Activated T-cell treated with anti-CD3 and anti-CD28 coated beads, Interleukin-2, amount 50 U/mL, for 48 hours (primary cell): ENCODE data around the gene CSN3.
"Not testable (repeated sequence)": the region's sequence is repeated elsewhere in the genome, so short reads cannot be mapped to it uniquely, and the experiment has no call there.

Source experiments
- DNase-seq, 2 experiments: peaks; one replicate each; pipeline ENCODE4 v3.0.0-alpha.2; 2020

Gene CSN3

DNA sequence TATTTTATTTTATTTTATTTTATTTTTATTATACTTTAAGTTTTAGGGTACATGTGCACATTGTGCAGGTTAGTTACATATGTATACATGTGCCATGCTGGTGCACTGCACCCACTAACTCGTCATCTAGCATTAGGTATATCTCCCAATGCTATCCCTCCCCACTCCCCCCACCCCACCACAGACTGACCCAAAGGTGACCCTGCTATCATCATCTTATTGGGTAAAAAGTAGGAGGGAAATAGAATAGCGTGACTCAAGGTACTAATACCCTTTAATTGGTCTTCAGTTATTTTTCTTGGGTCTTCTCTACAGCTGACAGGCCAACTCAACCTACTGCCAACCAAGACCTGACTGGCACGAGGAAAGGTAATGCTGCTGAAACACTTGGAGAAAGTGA is at the start of gene CSN3:
Gene CSN3 (plus strand): TSS at position 301 of the 400 bp plus-strand sequence. CDS start 2,223 bp downstream, outside the sequence.
- not testable (repeated sequence) for DNase-seq

GRCh38 chr4:70192895-70193294 is 49.5 kb upstream of the CSN3 start:
- no peak for DNase-seq

DNA sequence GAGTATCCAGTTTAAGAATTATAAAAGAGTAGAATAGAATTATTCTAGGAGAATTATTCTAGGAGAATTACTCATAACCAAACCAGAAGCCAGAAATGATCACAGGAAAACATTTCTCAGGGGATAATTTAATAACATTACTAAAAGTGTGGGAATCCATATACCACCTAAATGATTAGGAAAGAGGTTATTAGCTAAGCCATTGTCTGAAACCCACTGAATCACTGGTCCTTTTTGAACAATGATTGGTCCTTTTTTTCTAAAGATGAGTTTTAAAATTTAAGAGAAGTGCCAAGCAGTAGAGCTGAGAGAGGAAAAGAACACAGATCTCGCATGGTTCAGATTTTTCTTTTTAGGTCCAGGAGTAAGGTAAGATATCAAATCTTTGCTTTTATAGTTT is 47.0 kb upstream of the CSN3 start, which contains the start of gene ODAM:
Gene ODAM (plus strand): TSS at position 301 of the 400 bp plus-strand sequence. CDS start 819 bp downstream, outside the sequence.
- DNase-seq = no peak

- DNase-seq = no peak
These were observed 45.5 kb upstream of the CSN3 start for GRCh38 chr4:70196857-70197256.

- no peak for DNase-seq
These were observed 44.6 kb upstream of the CSN3 start for GRCh38 chr4:70197842-70198241.

DNA sequence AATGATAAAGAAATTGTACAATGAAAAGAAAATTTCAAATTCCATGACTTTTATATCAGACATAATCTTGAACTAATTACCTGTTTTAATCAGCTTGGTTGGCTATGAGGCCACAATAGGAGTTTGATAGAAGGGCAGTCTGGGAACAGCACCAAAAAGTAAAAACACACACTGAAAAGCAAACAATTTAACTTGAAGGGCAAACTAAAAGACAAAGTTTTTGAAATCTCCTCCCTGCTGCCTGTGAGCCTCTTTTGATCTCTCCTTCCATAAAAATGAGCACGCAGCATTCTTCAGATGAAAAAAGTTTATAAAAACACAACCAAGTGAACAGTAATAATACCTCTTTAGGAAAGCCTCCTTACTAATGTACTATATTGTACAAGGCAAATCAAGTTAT is 38.8 kb upstream of the CSN3 start:
- no peak for DNase-seq

DNA sequence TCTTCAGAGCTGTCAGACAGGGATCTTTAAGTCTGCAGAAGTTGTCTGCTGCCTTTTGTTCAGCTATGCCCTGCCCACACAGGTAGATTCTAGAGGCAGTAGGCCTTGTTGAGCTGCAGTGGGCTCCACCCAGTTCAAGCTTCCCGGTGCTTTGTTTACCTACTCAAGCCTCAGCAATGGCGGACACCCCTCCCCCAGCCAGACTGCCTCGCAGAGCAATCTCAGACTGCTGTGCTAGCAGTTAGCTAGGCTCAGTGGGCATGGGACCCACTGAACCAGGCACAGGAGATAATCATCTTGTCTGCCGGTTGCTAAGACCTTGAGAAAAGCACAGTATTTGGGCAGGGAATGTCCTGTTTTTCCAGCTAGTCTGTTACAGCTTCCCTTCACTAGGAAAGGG is 29.6 kb upstream of the CSN3 start:
- DNase-seq = not testable (repeated sequence)

GRCh38 chr4:70216109-70216508 is 26.3 kb upstream of the CSN3 start:
- DNase-seq = not testable (repeated sequence)

DNA sequence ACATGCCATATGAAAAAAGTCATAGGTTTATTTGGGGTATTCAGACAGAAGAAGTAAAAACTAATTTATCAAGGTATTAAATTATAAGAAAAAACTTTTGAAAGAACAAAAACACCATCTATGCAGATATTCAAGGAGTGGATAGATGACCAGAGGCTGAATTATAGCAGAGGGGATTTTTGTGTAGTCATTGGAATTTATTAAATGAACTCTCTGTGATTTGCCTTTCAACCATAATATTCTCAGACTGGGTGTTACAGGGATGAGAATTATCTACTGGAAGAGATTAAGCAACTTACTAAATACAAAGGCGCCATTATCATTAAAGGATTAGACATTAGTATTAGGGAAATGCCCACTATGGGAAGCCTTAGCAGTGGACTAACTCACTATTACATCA is 25.8 kb upstream of the CSN3 start:
- not testable (repeated sequence) for DNase-seq

DNA sequence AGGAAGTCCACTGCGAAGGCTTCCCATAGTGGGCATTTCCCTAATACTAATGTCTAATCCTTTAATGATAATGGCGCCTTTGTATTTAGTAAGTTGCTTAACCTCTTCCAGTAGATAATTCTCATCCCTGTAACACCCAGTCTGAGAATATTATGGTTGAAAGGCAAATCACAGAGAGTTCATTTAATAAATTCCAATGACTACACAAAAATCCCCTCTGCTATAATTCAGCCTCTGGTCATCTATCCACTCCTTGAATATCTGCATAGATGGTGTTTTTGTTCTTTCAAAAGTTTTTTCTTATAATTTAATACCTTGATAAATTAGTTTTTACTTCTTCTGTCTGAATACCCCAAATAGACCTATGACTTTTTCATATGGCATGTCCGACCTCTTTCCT is 21.0 kb upstream of the CSN3 start:
- not testable (repeated sequence) for DNase-seq

DNA sequence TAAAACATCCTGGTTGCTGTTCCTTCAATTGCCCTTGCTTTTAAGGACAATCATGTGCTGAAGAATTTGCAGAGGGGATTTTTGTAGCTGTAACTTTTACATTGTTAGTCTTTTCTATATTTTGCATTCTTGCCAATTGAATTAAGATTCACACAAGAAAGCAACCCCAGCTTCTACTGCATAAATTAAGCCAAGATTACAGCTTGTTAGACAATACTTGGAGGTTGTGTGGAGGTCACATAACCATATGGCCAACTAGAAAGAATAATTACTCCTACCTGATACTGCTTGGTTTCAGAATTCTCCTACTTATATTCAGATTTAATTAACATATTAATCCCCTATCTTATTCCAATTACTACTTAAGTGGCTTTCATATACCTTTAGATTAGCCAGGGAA is 20.6 kb upstream of the CSN3 start:
- not testable (repeated sequence) for DNase-seq

DNA sequence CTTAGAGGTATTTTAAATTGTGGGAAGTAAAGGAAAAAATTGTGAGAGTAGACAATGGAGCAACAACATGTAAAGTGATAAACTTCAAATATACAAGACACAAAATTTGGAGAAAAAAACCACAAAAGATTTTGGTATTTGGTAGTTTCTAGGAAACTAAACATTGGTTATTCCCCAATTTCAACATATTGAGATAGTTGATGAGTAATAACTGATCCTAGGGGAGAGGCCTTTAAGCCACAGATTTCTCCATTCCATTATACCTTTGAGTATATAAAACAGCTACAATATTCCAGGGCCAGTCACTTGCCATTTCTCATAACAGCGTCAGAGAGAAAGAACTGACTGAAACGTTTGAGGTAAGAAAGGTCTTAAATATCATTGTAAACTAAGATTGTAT is 16.6 kb upstream of the CSN3 start, which contains the start of gene FDCSP:
Gene FDCSP (plus strand): TSS at position 301 of the 400 bp plus-strand sequence. CDS start 5,071 bp downstream, outside the sequence.
- no peak for DNase-seq

DNA sequence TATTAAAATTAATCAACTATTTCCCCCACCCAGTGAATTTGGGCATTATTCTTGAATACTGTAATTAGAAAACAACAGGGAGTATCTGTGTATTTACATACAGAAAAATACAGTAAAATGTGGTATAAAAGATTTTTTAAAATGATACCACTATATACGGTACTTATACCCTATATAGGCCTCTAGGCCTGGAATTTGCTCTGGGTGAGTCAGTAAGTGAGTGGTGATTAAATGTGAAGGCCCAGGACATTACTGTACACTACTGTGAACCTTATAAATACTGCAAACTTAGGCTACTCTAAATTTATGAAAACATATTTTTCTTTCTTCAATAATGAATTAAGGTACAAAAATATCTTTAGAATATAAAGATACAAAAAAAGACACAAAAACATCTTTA is 6.3 kb upstream of the CSN3 start:
- no peak for DNase-seq

GRCh38 chr4:70239131-70239883 is 3.1 kb upstream of the CSN3 start:
- DNase-seq = no peak

DNA sequence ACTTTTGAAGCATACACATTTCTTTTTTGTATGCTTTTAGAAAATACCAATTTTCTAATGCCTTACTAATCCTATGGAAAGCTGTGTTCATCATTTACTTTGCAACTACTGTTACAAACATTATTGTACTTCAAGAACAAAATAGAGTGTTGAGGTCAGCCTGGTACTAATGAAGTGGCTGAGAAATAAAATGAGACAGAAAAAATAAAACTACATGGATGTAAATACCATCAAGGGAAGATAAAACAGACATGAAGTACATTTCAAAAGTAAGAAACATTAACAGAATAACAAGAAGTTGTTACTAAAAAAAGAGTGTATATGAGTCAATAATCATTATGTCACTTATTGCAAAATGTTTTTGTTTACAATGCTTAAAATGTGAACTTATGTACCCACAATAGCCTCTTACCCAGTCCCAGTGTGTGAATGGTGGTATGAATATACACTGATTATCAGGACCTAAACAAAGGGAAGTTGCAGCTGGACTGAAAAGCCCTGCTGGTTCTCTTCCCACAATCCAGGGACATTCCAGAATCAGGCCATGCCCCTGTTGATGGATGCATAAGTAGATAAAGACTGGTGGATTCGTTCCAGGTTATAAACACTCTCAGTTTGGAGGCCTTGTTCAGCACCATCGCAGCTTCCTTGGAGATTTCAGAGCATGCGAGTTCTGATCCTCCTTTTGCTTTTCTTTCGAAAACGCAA is 2.4 kb upstream of the CSN3 start:
- DNase-seq = no peak

GRCh38 chr4:70243091-70243490 is 694 bp downstream of the CSN3 start:
- no peak for DNase-seq

DNA sequence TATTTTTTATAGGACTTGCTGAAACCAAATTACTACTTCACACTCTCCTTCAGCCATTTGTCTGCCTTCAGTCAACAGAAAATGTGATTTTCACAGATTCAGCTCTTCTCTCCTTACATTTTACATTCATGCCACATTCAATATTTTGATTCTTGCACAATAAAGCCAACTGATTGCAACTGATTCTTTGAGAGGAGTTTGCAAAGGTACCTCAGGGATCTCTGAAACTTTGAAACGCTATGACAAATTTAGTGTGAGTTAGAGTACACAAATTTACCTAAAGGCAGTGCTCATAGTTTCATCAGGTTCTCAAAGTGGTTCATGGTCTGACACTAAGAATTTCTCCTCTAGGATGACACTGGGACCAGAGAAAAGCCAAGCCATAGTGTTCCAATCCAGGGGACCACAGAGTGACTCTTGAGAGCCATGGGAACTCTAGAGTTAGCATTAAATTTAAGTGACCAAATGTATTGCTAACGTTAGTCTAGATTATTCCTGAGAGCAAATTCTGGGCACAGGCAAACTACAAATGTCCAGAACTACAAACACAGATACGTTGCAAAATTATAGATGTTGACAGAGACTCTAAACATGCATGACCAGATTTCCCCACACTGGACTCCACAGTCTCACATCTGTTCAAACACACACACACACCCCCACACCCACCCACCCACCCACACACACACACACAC is 9.0 kb downstream of the CSN3 start:
- DNase-seq = no peak

DNA sequence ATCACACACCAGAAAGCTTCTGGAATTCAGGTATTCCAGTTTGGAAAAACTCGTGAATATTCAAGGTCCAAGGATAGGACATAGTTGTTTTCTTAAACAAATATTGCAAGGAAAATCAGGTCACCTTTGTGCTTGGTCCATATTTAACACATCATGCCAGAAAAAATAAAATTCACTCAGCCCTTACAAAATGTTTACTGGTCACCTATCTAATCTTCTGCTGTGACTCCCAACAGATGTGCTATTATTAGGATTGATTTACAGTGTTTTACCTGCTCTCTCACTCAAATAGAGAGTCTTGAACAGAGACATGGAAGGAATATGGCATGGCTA is 9.5 kb downstream of the CSN3 start:
- no peak for DNase-seq

DNA sequence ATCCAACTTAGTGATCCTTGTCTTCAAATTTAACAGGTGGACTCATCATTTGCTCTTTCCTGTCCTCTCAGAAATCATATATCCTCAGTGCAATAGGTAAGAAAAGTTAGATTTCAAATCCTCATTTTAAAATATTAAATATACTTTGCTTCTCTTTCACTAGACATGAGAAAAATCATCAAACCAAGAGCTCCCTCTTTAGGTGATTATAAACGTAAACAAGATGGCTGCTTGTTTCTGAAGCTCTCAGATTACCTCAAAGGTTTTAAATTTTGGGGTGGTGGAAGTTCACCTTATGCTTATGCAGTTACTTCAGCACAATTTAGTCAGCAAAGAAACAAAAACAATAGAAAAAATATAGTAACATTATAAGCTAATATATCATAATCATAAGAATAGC is 27.3 kb downstream of the CSN3 start:
- DNase-seq = no peak

- no peak for DNase-seq
These were observed 34.7 kb downstream of the CSN3 start for GRCh38 chr4:70277121-70277520.

DNA sequence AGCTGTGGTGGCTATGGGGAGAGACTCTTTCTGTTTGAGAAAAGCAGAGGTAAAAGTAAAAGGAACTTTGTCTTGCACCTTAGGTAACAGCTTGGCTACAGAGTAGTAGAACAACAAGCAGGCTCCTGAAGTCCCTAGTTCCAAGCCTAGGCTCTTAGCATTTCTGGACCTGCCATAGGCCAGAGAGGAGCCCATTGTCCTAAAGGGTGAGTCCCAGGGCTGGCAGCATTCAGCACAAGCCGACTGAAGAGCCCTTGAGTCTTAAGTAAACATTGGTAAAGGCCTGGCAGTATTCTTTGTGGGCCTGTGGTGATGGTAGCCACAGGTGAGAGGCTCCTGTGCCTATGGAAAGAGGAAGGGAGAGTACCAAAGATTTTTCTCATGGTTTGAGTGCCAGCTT is 38.2 kb downstream of the CSN3 start:
- no peak for DNase-seq

DNA sequence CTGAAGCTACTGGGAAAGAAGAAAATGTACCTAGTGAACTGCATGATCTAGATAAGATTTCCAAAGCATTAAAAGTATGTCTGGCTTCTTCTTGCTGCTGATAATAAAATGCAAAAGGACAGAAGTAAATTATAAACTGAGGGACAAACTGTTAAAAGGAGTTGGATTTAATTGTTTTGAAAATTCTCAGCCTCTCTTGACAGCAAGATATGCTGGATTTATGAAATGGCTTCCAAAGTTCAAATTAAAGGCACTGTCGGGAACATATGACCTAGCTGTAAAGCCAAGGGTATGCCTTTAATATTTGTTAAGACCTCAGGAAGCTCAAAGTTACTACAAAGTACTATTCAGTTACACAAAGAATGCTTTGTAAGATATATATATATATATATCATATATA is 46.3 kb downstream of the CSN3 start:
- no peak for DNase-seq

DNA sequence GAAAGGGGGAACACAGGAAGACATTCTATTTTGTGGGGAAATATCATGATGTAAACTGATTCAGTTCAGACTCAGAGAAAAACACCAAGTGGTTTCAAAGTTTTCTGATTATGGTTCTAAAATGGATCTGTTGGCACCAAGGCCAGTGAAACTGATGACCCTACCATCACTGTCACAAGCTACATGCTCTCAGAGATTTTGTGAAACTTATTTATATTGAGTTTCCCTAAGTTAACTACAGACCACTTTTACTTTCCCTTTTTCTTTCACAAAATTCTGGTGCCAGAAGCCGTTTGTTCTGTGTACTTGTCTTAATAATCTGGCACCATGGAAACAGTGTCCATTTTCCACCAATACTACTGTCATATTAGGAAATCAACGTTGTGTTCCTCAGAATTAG is 48.9 kb downstream of the CSN3 start:
- DNase-seq = no peak

DNA sequence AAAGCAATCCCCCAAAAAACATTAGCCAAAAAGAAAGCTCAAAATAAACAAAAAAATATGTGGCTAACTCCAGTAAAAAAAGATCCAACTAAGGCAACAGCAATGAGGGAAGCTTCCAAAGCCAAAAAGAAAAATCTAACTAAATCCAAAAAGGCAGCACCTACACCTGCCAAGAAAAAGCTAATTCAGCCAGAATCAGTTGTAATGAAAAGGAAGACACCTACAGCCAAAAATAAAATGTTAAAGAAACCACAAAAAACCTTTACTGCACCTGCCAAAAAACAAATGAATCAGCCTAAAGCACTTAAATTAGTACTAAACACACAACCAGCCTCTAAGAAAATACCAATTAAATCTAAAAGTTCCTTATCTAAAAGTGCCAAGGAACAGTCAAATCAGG is 55.2 kb downstream of the CSN3 start:
- no peak for DNase-seq
